GM12864 (cell line): ENCODE results near the gene RAPGEF2.

Source experiments
- DNase-seq: peaks from one replicate; pipeline ENCODE4 v3.0.0-alpha.2; 2011; ENCODE audit warnings: low read depth
- H3K4me3 ChIP-seq: 2 replicates; pipeline ENCODE4 v1.5.1; 2011; ENCODE audit warnings: mild to moderate bottlenecking, low read depth, low read length, control low read depth
- CTCF ChIP-seq: IDR thresholded peaks from 2 replicates; pipeline ENCODE4 v1.5.1; 2011; ENCODE audit warnings: low read depth, mild to moderate bottlenecking, moderate library complexity, low read length, control low read depth, inconsistent platforms; ENCODE audit errors: missing control alignments

The RAPGEF2 gene

GRCh38 chr4:159138436-159138835 lies 35.6 kb downstream of the RAPGEF2 start:
- no peak for DNase-seq
- no peak for TF ChIP-seq CTCF

GRCh38 chr4:159141193-159141592 lies 38.3 kb downstream of the RAPGEF2 start:
- H3K4me3 ChIP-seq = no peak overlapping the region
- no peak for TF ChIP-seq CTCF
- no peak for DNase-seq

More at GRCh38 chr4:159138436-159138835, 35.6 kb downstream of the RAPGEF2 start:
- H3K4me3 ChIP-seq = no peak overlapping the region

- H3K4me3 ChIP-seq = no peak overlapping the region
- DNase-seq = no peak
- no peak for TF ChIP-seq CTCF
Observed at GRCh38 chr4:159142241-159142640, 39.4 kb downstream of the RAPGEF2 start.

- no peak for DNase-seq
- no peak for TF ChIP-seq CTCF
- H3K4me3 ChIP-seq = no peak overlapping the region
Observed at GRCh38 chr4:159142681-159143384, 40.0 kb downstream of the RAPGEF2 start.

GRCh38 chr4:159143687-159144086 lies 40.8 kb downstream of the RAPGEF2 start:
- no peak overlapping the region for H3K4me3 ChIP-seq
- no peak for DNase-seq
- no peak for TF ChIP-seq CTCF

GRCh38 chr4:159144112-159144694 lies 41.3 kb downstream of the RAPGEF2 start:
- no peak for TF ChIP-seq CTCF
- no peak overlapping the region for H3K4me3 ChIP-seq
- no peak for DNase-seq
